ENCODE data around the gene CTBP2. TPM values are rescaled to one million over a fixed set of nuclear protein-coding genes. Genes with fewer than 3 reads are reported as not detected.

CTBP2 gene
- total and polyA plus RNA-seq, 4 donors = 3.4 to 59.2 (median 5.5) TPM

DNA sequence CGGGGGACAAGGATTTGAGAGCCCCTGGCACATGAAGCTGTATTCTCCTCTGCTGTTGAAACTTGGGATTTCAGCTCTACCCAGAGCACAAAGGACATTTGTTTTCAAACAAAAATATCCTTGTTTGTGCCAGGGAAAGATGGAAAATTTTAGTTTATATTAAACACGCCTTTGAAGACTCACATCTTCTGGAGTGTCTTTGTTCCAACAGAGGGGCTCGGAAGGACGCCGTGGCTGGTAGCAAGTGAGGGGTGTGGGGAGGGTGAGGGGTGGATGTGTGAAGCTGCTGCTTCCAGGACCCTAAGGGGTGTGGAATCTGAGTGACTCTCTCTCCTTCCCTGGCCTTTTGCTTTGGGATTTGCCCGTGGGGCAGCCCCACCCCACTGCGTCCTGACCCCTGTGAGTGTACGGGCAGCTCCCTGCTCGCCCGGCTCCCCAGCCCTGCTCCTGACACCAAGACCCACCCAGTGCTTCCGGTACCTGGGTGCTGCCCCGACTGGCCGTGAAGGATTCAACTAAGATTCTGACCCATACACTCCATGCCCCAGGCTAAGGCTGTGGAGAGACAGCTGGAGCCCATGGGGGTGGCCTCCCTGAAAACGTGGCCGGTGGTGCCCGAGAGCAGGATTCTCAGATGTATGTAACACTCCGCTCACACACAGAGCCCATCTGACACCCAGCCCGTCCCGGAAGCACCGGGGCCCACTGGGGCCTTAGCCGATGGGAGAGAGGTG lies 158.9 kb downstream of the CTBP2 start (continued):
- TF ChIP-seq, protein P1, sequence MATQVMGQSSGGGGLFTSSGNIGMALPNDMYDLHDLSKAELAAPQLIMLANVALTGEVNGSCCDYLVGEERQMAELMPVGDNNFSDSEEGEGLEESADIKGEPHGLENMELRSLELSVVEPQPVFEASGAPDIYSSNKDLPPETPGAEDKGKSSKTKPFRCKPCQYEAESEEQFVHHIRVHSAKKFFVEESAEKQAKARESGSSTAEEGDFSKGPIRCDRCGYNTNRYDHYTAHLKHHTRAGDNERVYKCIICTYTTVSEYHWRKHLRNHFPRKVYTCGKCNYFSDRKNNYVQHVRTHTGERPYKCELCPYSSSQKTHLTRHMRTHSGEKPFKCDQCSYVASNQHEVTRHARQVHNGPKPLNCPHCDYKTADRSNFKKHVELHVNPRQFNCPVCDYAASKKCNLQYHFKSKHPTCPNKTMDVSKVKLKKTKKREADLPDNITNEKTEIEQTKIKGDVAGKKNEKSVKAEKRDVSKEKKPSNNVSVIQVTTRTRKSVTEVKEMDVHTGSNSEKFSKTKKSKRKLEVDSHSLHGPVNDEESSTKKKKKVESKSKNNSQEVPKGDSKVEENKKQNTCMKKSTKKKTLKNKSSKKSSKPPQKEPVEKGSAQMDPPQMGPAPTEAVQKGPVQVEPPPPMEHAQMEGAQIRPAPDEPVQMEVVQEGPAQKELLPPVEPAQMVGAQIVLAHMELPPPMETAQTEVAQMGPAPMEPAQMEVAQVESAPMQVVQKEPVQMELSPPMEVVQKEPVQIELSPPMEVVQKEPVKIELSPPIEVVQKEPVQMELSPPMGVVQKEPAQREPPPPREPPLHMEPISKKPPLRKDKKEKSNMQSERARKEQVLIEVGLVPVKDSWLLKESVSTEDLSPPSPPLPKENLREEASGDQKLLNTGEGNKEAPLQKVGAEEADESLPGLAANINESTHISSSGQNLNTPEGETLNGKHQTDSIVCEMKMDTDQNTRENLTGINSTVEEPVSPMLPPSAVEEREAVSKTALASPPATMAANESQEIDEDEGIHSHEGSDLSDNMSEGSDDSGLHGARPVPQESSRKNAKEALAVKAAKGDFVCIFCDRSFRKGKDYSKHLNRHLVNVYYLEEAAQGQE (IDR thresholded peaks at IDR 0.05) = no peak
- TF ChIP-seq TAF1 (conservative IDR thresholded peaks at IDR 0.05) (no peak), GABPA (IDR thresholded peaks at IDR 0.05 in 1 of 2, conservative IDR thresholded peaks at IDR 0.05 in 1 of 2) (no peak), NR2F2 (IDR thresholded peaks at IDR 0.05) (no peak), HNF4G (IDR thresholded peaks at IDR 0.05) (no peak)

DNA sequence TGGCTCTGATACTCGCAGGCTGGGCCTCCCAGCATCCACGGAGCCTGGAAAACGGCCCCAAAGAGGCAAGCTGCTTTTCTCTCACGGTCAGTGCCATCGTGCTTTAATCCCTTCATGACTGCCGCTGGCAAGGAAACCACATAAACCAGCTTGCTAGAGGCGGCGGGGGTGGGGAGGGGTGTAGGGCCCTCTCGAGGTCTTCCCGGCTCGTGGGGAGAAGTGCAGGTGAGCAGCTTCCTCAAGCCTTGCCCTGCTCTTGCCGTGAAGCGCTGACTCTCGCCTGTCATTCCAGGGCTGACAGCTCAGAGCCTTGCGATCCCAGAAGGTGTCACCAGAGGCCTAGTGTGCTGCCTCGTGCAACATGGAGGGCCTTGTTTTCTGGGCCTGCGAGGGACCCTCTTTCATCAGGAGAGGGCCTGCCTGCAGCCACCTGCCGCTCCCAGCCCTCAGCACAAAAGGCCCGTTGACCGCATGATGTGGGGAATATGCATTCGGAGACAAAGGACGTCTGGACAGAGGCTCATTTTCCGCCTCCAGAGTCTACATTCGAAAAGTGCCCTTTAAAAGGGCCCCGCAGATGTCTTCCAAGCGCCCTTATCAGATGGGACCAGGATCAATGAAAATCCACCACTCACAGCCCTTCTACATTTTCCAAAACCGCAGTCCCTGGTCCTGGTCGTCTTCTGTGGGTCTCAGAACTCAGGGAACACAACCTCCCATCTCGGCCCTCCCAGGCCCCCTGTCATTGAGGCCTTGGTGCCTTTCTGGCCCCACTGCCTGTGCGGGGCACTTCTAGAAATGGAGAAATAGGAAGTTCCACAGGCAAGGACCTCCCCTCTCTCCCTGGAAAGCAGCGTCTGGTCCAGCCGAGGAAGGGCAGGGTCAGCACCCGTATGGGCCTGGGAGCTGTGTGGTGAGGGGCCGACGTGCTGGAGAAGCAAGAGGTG lies 159.7 kb downstream of the CTBP2 start:
- TF ChIP-seq HNF4G (IDR thresholded peaks at IDR 0.05) = no peak
- no peak for TF ChIP-seq RXRA (IDR thresholded peaks at IDR 0.05)
- TF ChIP-seq, protein P1 (IDR thresholded peaks at IDR 0.05) = no peak
- TF ChIP-seq YY1 (IDR thresholded peaks at IDR 0.05) = no peak
- TF ChIP-seq ZBTB33 (IDR thresholded peaks at IDR 0.05) = no peak
- TF ChIP-seq ATF3 (IDR thresholded peaks at IDR 0.05) = no peak
- TF ChIP-seq JUND (IDR thresholded peaks at IDR 0.05) = no peak
- TF ChIP-seq SP1 (IDR thresholded peaks at IDR 0.05) = no peak
- TF ChIP-seq EGR1 (IDR thresholded peaks at IDR 0.05; ENCODE audit: low read depth in 2 of 2) = no peak
- TF ChIP-seq RAD21 (IDR thresholded peaks at IDR 0.05) = no peak
- TF ChIP-seq NR2F2 (IDR thresholded peaks at IDR 0.05) = no peak
- TF ChIP-seq, protein P2, sequence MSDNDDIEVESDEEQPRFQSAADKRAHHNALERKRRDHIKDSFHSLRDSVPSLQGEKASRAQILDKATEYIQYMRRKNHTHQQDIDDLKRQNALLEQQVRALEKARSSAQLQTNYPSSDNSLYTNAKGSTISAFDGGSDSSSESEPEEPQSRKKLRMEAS (IDR thresholded peaks at IDR 0.05) = no peak
- TF ChIP-seq FOXA1 (IDR thresholded peaks at IDR 0.05) = no peak
- TF ChIP-seq, protein P3, sequence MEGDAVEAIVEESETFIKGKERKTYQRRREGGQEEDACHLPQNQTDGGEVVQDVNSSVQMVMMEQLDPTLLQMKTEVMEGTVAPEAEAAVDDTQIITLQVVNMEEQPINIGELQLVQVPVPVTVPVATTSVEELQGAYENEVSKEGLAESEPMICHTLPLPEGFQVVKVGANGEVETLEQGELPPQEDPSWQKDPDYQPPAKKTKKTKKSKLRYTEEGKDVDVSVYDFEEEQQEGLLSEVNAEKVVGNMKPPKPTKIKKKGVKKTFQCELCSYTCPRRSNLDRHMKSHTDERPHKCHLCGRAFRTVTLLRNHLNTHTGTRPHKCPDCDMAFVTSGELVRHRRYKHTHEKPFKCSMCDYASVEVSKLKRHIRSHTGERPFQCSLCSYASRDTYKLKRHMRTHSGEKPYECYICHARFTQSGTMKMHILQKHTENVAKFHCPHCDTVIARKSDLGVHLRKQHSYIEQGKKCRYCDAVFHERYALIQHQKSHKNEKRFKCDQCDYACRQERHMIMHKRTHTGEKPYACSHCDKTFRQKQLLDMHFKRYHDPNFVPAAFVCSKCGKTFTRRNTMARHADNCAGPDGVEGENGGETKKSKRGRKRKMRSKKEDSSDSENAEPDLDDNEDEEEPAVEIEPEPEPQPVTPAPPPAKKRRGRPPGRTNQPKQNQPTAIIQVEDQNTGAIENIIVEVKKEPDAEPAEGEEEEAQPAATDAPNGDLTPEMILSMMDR (IDR thresholded peaks at IDR 0.05; ENCODE audit: low read depth, low read length, missing input control) = no peak
- no peak for TF ChIP-seq HNF4A (conservative IDR thresholded peaks at IDR 0.05)
- no peak for TF ChIP-seq GABPA (IDR thresholded peaks at IDR 0.05 in 1 of 2, conservative IDR thresholded peaks at IDR 0.05 in 1 of 2)
- no peak for TF ChIP-seq TAF1 (conservative IDR thresholded peaks at IDR 0.05)
- Histone ChIP-seq H3K9ac (ENCODE audit: low read depth in 1 of 2, low read length in 2 of 2) (no peak overlapping the region), H3K36me3 (ENCODE audit: control insufficient read depth in 4 of 4, insufficient read depth in 3 of 4, low read depth in 1 of 4, low read length in 3 of 4) (no peaks in the 10 kb centered on the region), H3K27ac (ENCODE audit: low read depth in 1 of 2, low read length in 2 of 2) (no peak overlapping the region), H3K9me3 (ENCODE audit: control insufficient read depth in 4 of 4, low read length in 3 of 4) (no peaks in the 10 kb centered on the region), H3K27me3 (ENCODE audit: control insufficient read depth in 4 of 4, insufficient read depth in 4 of 4, low read length in 3 of 4) (no peaks in the 10 kb centered on the region), H3K4me3 (ENCODE audit: low read depth in 1 of 3, low read length in 3 of 3) (no peak overlapping the region), H3K4me1 (ENCODE audit: control insufficient read depth in 4 of 4, insufficient read depth in 4 of 4, low read length in 3 of 4) (peaks cover 0 to under 1% (median 0%) of the 10 kb centered on the region in 4 donors)
- 80% methylated on average over 35 of the region's 35 CpGs for WGBS
- DNase-seq (ENCODE audit: low spot score) = no peak
